HepG2 (cell line): ENCODE data around the gene RHOG. TPM values are rescaled to one million over a fixed set of nuclear protein-coding genes. Genes with fewer than 3 reads are reported as not detected.

ENCODE experiments used
- ETV5 ChIP-seq: IDR thresholded peaks from 2 replicates; pipeline ENCODE4 v1.6.1; 2018; ENCODE audit warnings: missing biosample characterization, missing genetic modification reagents, inconsistent platforms, borderline replicate concordance
- HNF4A ChIP-seq: sonication (generic); formaldehyde crosslinking; IDR thresholded peaks from 2 replicates; pipeline ENCODE4 v1.4.0; 2020; ENCODE audit warnings: missing genetic modification reagents
- KDM2A ChIP-seq: sonication (generic); formaldehyde crosslinking; IDR thresholded peaks from 2 replicates; pipeline ENCODE4 v1.4.0; 2020; ENCODE audit warnings: low read depth, missing genetic modification reagents, borderline replicate concordance
- NR2C2 ChIP-seq: sonication (generic); formaldehyde crosslinking; IDR thresholded peaks from 2 replicates; pipeline ENCODE4 v1.4.0; 2020; ENCODE audit warnings: missing genetic modification reagents, mild to moderate bottlenecking, moderate library complexity, borderline replicate concordance
- POLR2G ChIP-seq: fragments of 200-400 bp; formaldehyde crosslinking; IDR thresholded peaks from 2 replicates; pipeline ENCODE4 v1.6.1; 2018; ENCODE audit warnings: mild to moderate bottlenecking, low read depth, low read length, moderate library complexity
- PPARG ChIP-seq: conservative IDR thresholded peaks from 2 replicates; pipeline ENCODE4 v1.6.1; 2016; ENCODE audit warnings: missing biosample characterization, missing genetic modification reagents
- REPIN1 ChIP-seq: sonication (generic); formaldehyde crosslinking; IDR thresholded peaks from 2 replicates; pipeline ENCODE4 v1.8.0; 2022; ENCODE audit warnings: missing genetic modification reagents, low read depth, mild to moderate bottlenecking, borderline replicate concordance
- RXRA ChIP-seq: sonication (generic); formaldehyde crosslinking; IDR thresholded peaks from 2 replicates; pipeline ENCODE4 v1.5.1; 2020; ENCODE audit warnings: missing genetic modification reagents
- ZKSCAN5 ChIP-seq: sonication (generic); formaldehyde crosslinking; IDR thresholded peaks from 2 replicates; pipeline ENCODE4 v1.5.1; 2020; ENCODE audit warnings: mild to moderate bottlenecking, missing genetic modification reagents
- ZNF574 ChIP-seq: sonication (generic); formaldehyde crosslinking; IDR thresholded peaks from 2 replicates; pipeline ENCODE4 v1.4.0; 2020; ENCODE audit warnings: missing genetic modification reagents
- polyA plus RNA-seq, 8 experiments: library from polyadenylated mRNA; depleted of rRNA in 3 of 8; stranded (reverse) in 7 of 8; unstranded in 1 of 8; fragments of >200 nt; fragmentation: Illumina TruSeq in 4 of 8; extraction: Trizol in 4 of 8; gene quantifications; 2 replicates each; pipeline versions ENCODE4 v1.2.1 to v1.2.3, GENCODE V29; 2011 to 2016; ENCODE audit warnings: low read depth in 4 of 8, missing spikeins in 1 of 8, mixed read lengths in 1 of 8; ENCODE audit not compliant: insufficient read depth in 1 of 8
- total RNA-seq, 5 experiments: library from RNA; depleted of rRNA; stranded (reverse); fragments of >200 nt; fragmentation: Illumina TruSeq; extraction: Trizol; gene quantifications; 2 replicates each; pipeline ENCODE4 v1.2.3, GENCODE V29; 2016; ENCODE audit warnings: low read depth in 1 of 5
- TF ChIP-seq, protein P1 (sequence below): sonication (generic); formaldehyde crosslinking; IDR thresholded peaks from 2 replicates; pipeline ENCODE4 v1.5.1; 2020; ENCODE audit warnings: mild to moderate bottlenecking, missing genetic modification reagents, moderate library complexity
- TF ChIP-seq, protein P2 (sequence below): sonication (generic); formaldehyde crosslinking; IDR thresholded peaks from 2 replicates; pipeline ENCODE4 v1.5.1; 2020; ENCODE audit warnings: mild to moderate bottlenecking, missing genetic modification reagents, borderline replicate concordance

The RHOG gene
- total and polyA plus RNA-seq, 2 of the 13 experiments (the other 11 are each of a cell fraction or from before 2014, with no cell fraction given) = 7.7 to 23.4 TPM

DNA sequence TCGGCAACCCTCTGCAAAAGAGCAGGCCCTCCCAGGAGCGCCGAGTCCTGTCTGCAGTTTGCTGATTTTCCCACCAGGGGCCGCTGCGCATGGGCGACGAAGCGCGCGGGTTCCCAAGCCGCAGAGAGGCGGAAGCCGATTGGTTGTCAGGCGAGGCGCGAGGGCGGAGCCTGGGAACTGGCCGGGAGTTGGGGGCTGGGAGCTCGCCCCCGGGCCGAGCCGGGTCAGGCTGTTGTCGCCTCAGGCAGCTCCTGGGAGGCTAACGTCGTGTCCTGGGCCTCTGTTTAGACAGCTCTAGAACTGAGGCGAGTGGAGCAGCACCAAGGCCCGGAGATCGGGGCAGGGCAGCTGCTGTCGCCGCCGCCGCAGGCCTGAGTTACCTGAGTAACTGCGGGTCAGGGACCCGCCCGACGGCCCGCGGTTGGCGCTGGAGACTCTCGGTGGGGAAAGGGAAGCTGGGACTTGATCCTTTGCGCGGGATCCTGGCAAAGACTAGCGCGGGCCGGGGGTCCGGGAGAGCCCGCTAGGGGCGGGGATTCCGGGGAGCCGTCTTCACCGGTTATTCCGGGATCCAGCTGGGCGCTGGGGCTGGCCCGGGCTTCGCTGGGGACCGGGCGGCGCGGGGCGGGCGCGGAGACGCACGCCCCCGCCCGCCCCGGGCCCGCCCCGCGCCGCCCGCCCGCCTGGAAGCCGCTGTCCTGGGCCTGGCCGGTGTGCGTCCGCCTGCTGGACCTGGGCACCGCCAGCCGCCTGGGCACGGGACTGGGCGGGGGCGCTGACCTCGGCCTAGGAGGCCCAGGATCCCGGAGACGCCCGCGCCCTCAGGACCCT, 14.4 kb upstream of the RHOG start, which contains the start of gene STIM1 (continued):
- peak; percentile 65 for TF ChIP-seq ZNF574
- TF ChIP-seq ETV5 = peak; percentile 57; the same call in 1 of the 2 replicates
- TF ChIP-seq, protein P1, sequence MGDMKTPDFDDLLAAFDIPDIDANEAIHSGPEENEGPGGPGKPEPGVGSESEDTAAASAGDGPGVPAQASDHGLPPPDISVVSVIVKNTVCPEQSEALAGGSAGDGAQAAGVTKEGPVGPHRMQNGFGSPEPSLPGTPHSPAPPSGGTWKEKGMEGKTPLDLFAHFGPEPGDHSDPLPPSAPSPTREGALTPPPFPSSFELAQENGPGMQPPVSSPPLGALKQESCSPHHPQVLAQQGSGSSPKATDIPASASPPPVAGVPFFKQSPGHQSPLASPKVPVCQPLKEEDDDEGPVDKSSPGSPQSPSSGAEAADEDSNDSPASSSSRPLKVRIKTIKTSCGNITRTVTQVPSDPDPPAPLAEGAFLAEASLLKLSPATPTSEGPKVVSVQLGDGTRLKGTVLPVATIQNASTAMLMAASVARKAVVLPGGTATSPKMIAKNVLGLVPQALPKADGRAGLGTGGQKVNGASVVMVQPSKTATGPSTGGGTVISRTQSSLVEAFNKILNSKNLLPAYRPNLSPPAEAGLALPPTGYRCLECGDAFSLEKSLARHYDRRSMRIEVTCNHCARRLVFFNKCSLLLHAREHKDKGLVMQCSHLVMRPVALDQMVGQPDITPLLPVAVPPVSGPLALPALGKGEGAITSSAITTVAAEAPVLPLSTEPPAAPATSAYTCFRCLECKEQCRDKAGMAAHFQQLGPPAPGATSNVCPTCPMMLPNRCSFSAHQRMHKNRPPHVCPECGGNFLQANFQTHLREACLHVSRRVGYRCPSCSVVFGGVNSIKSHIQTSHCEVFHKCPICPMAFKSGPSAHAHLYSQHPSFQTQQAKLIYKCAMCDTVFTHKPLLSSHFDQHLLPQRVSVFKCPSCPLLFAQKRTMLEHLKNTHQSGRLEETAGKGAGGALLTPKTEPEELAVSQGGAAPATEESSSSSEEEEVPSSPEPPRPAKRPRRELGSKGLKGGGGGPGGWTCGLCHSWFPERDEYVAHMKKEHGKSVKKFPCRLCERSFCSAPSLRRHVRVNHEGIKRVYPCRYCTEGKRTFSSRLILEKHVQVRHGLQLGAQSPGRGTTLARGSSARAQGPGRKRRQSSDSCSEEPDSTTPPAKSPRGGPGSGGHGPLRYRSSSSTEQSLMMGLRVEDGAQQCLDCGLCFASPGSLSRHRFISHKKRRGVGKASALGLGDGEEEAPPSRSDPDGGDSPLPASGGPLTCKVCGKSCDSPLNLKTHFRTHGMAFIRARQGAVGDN (CRISPR knock-in tag) = peak; percentile 88
- TF ChIP-seq NR2C2 (CRISPR knock-in tag) = no peak; the same call in 1 of the 2 replicates
- TF ChIP-seq KDM2A (CRISPR knock-in tag) = peak; percentile 96
- peak; percentile 62; the same call in 1 of the 2 replicates for TF ChIP-seq REPIN1 (CRISPR knock-in tag)
- TF ChIP-seq, protein P2, sequence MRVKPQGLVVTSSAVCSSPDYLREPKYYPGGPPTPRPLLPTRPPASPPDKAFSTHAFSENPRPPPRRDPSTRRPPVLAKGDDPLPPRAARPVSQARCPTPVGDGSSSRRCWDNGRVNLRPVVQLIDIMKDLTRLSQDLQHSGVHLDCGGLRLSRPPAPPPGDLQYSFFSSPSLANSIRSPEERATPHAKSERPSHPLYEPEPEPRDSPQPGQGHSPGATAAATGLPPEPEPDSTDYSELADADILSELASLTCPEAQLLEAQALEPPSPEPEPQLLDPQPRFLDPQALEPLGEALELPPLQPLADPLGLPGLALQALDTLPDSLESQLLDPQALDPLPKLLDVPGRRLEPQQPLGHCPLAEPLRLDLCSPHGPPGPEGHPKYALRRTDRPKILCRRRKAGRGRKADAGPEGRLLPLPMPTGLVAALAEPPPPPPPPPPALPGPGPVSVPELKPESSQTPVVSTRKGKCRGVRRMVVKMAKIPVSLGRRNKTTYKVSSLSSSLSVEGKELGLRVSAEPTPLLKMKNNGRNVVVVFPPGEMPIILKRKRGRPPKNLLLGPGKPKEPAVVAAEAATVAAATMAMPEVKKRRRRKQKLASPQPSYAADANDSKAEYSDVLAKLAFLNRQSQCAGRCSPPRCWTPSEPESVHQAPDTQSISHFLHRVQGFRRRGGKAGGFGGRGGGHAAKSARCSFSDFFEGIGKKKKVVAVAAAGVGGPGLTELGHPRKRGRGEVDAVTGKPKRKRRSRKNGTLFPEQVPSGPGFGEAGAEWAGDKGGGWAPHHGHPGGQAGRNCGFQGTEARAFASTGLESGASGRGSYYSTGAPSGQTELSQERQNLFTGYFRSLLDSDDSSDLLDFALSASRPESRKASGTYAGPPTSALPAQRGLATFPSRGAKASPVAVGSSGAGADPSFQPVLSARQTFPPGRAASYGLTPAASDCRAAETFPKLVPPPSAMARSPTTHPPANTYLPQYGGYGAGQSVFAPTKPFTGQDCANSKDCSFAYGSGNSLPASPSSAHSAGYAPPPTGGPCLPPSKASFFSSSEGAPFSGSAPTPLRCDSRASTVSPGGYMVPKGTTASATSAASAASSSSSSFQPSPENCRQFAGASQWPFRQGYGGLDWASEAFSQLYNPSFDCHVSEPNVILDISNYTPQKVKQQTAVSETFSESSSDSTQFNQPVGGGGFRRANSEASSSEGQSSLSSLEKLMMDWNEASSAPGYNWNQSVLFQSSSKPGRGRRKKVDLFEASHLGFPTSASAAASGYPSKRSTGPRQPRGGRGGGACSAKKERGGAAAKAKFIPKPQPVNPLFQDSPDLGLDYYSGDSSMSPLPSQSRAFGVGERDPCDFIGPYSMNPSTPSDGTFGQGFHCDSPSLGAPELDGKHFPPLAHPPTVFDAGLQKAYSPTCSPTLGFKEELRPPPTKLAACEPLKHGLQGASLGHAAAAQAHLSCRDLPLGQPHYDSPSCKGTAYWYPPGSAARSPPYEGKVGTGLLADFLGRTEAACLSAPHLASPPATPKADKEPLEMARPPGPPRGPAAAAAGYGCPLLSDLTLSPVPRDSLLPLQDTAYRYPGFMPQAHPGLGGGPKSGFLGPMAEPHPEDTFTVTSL (CRISPR knock-in tag) = peak; percentile 32; the same call in 1 of the 2 replicates
- TF ChIP-seq HNF4A (CRISPR knock-in tag) = peak; percentile 30; the same call in 1 of the 2 replicates
- 0 out of 2 replicates have a peak, but pooled peaks have one; percentile 14 for TF ChIP-seq PPARG (CRISPR knock-in tag)
- TF ChIP-seq POLR2G = peak; percentile 58; the same call in 1 of the 2 replicates
- no peak for TF ChIP-seq ZKSCAN5 (CRISPR knock-in tag)
- peak; percentile 64; the same call in 1 of the 2 replicates for TF ChIP-seq RXRA
